BE2C (cell line): ENCODE measurements around the gene ARSB.
"Not testable (repeated sequence)": the region's sequence is repeated elsewhere in the genome, so short reads cannot be mapped to it uniquely, and the experiment has no call there.

Source experiments
- DNase-seq: peaks from one replicate; pipeline ENCODE4 v3.0.0-alpha.2; 2020
- H3K27me3 ChIP-seq: fragments of 250-450 bp; sonication (Bioruptor Pico); 2 replicates; pipeline ENCODE4 v1.5.1; 2020; ENCODE audit warnings: mild to moderate bottlenecking
- H3K36me3 ChIP-seq: fragments of 250-450 bp; sonication (Bioruptor Pico); 2 replicates; pipeline ENCODE4 v1.5.1; 2020; ENCODE audit warnings: mild to moderate bottlenecking
- H3K4me1 ChIP-seq: fragments of 250-450 bp; sonication (Bioruptor Pico); 2 replicates; pipeline ENCODE4 v1.5.1; 2020
- H3K4me3 ChIP-seq: 2 replicates; pipeline ENCODE4 v1.5.1; 2011; ENCODE audit warnings: low read depth, low read length
- H3K9me3 ChIP-seq: fragments of 250-450 bp; sonication (Bioruptor Pico); 2 replicates; pipeline ENCODE4 v1.5.1; 2020
- TF ChIP-seq, protein P1 (sequence below): IDR thresholded peaks from 2 replicates; pipeline ENCODE4 v1.5.1; 2012; ENCODE audit warnings: mild to moderate bottlenecking, low read depth, low read length

The ARSB gene

GRCh38 chr5:78735834-78736463, 249.2 kb downstream of the ARSB start:
- H3K4me1 ChIP-seq = no peaks in the 10 kb centered on the region
- TF ChIP-seq, protein P1, sequence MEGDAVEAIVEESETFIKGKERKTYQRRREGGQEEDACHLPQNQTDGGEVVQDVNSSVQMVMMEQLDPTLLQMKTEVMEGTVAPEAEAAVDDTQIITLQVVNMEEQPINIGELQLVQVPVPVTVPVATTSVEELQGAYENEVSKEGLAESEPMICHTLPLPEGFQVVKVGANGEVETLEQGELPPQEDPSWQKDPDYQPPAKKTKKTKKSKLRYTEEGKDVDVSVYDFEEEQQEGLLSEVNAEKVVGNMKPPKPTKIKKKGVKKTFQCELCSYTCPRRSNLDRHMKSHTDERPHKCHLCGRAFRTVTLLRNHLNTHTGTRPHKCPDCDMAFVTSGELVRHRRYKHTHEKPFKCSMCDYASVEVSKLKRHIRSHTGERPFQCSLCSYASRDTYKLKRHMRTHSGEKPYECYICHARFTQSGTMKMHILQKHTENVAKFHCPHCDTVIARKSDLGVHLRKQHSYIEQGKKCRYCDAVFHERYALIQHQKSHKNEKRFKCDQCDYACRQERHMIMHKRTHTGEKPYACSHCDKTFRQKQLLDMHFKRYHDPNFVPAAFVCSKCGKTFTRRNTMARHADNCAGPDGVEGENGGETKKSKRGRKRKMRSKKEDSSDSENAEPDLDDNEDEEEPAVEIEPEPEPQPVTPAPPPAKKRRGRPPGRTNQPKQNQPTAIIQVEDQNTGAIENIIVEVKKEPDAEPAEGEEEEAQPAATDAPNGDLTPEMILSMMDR = no peak
- no peak overlapping the region for H3K4me3 ChIP-seq
- no peaks in the 10 kb centered on the region for H3K9me3 ChIP-seq
- H3K27me3 ChIP-seq = no peaks in the 10 kb centered on the region
- no peak for DNase-seq
- no peaks in the 10 kb centered on the region for H3K36me3 ChIP-seq

GRCh38 chr5:78734950-78735349, 250.2 kb downstream of the ARSB start:
- Histone ChIP-seq H3K4me1 (no peaks in the 10 kb centered on the region), H3K36me3 (no peaks in the 10 kb centered on the region), H3K9me3 (no peaks in the 10 kb centered on the region), H3K27me3 (no peaks in the 10 kb centered on the region), H3K4me3 (no peak overlapping the region)
- no peak for DNase-seq
- TF ChIP-seq, protein P1 = no peak

GRCh38 chr5:78734094-78734845, 250.8 kb downstream of the ARSB start:
- DNase-seq = no peak

GRCh38 chr5:78732721-78733120, 252.4 kb downstream of the ARSB start:
- H3K4me1 ChIP-seq, H3K27me3 ChIP-seq, H3K36me3 ChIP-seq, H3K4me3 ChIP-seq, H3K9me3 ChIP-seq, DNase-seq: not testable (repeated sequence)

More at GRCh38 chr5:78734094-78734845, 250.8 kb downstream of the ARSB start:
- Histone ChIP-seq H3K4me1 (no peaks in the 10 kb centered on the region), H3K9me3 (no peaks in the 10 kb centered on the region), H3K4me3 (no peak overlapping the region), H3K27me3 (no peaks in the 10 kb centered on the region), H3K36me3 (no peaks in the 10 kb centered on the region)
- TF ChIP-seq, protein P1 = no peak

DNA sequence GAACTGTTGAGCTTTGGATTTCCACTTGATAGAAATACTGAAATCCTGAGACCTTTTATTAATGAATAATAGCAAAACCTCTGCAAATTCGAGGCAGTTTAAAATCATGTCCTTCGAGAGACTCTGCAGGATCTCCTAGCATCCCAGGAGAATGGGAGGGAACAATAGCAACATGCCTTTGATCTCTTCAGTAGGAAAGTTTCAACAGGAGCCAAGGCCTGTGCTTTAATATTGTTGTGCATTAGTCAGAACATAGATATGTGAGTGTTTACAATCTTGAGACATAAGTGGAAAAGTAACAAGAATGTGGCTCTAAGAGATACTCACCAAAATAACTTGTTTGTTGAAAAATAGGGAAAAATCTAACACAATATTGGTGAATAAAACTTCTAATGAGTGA, 253.2 kb downstream of the ARSB start:
- H3K4me3 ChIP-seq = no peak overlapping the region
- TF ChIP-seq, protein P1 = no peak
- no peaks in the 10 kb centered on the region for H3K4me1 ChIP-seq
- no peaks in the 10 kb centered on the region for H3K9me3 ChIP-seq
- DNase-seq = no peak
- H3K27me3 ChIP-seq = no peaks in the 10 kb centered on the region
- no peaks in the 10 kb centered on the region for H3K36me3 ChIP-seq

DNA sequence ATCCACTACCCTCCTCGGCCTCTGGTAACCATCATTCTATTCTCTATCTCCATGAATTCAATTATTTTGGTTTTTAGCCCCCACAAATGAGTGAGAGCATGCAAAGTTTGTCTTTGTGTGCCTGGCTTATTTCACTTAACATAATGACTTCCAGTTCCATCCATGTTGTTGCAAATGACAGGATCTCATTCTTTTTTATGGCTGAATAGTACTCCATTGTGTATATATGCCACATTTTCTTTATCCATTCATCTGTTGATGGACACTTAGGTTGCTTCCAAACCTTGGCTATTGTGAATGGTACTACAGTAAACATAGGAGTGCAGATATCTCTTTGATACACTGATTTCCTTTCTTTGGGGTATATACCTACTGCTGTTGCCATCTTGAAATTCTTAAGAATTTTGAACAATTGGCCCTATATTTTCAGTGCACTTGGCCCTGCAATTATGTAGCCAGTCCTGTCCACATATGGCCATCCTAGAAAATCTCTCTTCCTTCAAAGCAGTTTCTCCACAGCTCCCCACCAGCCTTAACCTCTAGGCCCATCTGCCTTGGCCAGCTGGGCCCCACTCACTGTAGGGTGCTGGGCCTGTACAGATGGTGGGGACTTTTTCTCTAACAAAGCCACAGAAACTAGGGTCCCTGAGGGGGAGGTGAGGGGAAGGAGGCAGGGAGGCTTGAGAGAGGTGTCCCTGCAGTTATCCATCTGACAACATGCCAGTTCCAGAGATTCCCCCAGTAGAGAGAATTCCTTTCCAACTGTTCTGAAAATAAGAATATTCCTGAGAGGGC, 254.6 kb downstream of the ARSB start:
- no peaks in the 10 kb centered on the region for H3K27me3 ChIP-seq
- no peak overlapping the region for H3K4me3 ChIP-seq
- H3K9me3 ChIP-seq = no peaks in the 10 kb centered on the region
- no peaks in the 10 kb centered on the region for H3K4me1 ChIP-seq
- no peaks in the 10 kb centered on the region for H3K36me3 ChIP-seq
- TF ChIP-seq, protein P1 = no peak
- DNase-seq = no peak
